Smooth muscle cell of the pulmonary artery (primary cell): Measurements from ENCODE around the gene MYH8. TPM values are rescaled to one million over a fixed set of nuclear protein-coding genes. Genes with fewer than 3 reads are reported as not detected.

Experiments used
- total RNA-seq: library from RNA; depleted of rRNA; stranded (reverse); fragments of >200 nt; gene quantifications from 2 replicates; pipeline ENCODE4 v1.2.3, GENCODE V29; 2014

The MYH8 gene
- not detected in 2 replicates for total RNA-seq

GRCh38 chr17:10421900-10422542 is at the start of gene MYH8:
TSS of gene MYH8 (minus strand) at chr17:10421950. CDS start at chr17:10420227, 1,723 bp downstream.

DNA sequence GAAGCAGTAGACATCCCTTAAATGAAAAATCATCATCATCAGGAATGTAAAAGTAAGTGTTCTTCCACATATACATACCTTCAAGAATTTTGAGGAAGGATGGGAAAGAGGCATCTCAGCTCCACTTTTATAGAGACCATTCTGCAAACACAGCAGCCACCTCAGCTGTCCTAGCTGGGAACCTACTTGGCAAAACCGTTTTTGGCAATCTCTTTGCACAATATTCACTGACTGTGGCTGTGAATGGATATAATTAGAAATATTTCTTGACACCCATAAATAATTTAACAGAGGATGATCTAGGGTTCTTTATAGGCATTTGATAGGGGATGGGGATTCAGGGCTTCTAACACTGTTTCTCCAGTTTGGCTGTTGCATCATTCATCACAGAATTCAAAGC is 47.7 kb upstream of the MYH8 start, which contains the start of gene MYH4:
MYH4 (minus strand) TSS at position 101 of the 400 bp plus-strand sequence. CDS start 2,814 bp downstream, outside the sequence.

DNA sequence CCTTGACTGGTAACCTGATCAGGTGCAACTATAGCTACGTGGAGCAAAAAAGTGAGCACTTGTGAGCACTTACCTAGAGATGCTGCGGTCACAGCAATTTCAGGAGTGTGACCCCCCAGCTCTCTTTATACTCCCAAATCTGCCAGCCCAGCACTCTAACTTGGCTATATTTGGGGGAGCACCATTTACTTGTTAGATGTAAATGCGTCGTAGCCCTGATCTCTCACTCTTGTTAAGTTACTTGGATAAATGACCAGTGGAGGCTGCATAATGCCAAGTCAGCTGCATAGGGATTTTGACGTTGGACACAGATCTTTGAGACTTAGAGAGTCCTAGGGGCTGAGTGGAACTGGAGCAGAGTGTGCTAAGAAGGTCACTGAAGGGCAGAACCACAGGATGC is 48.8 kb downstream of the MYH8 start, which contains the start of gene MYH13:
MYH13 (minus strand) TSS at position 101 of the 400 bp plus-strand sequence. CDS start 8,476 bp downstream, outside the sequence.

Other genes with a start within 250 kb of the MYH8 start
- gene GAS7, start 223.3 kb downstream of the MYH8 start, total RNA-seq, result 0.63 and 10.0 TPM in 2 replicates
- gene MYH13, start 48.9 kb downstream of the MYH8 start, total RNA-seq, result not detected in 2 replicates
- gene MYH4, start 47.6 kb upstream of the MYH8 start, total RNA-seq, result not detected in 2 replicates
- gene MYH1, start 96.6 kb upstream of the MYH8 start, total RNA-seq, result not detected in 2 replicates
- gene MYH2, start 127.7 kb upstream of the MYH8 start, total RNA-seq, result not detected in 2 replicates
- 0.91 and 1.3 TPM in 2 replicates for gene MYH3, start 235.4 kb upstream of the MYH8 start, total RNA-seq